HG02840 (cell line): ENCODE measurements around the gene DGKQ.
"Not testable (repeated sequence)": the region's sequence is repeated elsewhere in the genome, so short reads cannot be mapped to it uniquely, and the experiment has no call there.

ENCODE experiments used
- ATAC-seq: cut with Tn5 transposase; IDR thresholded peaks from one replicate; pipeline ENCODE4 v1.9.1; 2021; ENCODE audit warnings: mild to moderate bottlenecking, moderate library complexity, moderate number of reproducible peaks; ENCODE audit not compliant: unreplicated experiment, low FRiP score

DGKQ gene

DNA sequence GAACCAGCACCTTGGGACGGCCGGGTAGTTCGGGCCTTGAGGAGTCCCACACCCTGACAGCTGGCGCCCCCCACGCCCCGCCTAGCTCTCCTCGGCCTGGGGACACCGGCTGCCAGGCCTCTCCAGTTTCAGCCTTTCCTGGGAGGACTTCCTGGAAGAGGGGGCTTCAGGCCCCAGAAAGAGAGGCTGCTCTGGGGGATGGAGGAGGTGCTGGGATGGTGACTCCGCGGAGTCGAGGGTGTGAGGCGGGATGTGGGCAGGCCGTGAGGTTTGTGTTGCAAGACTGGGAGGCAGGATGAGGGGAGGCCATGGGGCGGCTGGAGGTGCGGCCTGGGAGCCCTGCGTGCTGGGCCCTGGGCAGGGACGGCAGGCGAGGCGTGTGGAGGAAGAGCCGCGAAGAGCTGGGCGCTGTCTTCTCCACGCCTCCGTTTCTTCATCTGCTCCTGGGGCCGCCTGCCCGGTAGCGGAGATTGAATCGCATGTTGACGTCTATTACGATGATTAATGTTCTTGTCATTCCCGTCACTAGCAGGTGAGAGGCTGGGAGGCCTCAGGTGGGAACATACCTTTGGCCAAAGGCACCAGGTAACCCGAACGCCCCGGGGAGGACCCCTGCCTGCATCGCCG lies 37.1 kb upstream of the DGKQ start:
- peak; percentile 8 for ATAC-seq

DNA sequence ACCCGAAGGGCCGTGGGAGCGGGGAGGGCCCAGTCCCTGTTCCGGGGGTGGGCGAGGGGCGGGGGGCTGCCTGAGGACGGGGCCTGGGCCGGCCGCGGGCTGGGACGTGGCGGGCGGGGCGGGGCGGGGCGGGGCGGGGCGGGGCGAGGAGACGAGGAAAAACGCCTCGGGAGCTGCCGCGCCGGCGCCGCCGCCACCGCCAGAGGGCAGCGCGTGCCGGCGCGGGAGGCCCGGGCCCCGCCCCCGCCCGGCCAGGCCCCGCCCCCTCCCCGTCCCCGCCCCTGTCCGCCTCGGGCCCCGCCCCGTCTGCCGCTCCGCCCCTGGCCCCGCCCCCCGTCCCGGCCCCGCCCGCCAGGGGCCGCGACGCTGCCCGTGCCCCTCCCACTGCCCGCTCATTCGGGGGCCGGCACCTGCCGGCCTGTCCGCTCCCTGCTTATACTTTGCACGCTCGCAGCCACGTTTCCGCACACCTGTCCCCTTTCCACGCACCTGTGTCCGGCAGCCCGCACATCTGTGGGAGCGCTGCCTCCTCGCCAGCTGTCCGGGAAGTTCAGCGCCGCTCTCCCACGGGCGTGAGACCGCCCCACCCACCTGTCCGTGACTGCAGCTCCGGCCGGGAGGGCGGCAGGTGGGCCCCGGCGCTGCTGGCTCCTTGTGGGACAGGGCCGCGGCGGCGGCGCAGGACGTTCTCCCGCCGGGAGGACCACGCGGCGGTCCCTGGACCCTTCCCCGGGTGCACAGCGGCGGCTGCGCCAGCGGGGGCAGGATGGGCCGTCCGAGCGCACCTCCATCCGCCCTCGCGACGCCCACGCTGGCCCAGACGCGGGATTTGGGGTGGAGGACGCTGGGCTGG lies 36.4 kb upstream of the DGKQ start:
- ATAC-seq, result peak; percentile 47

- peak; percentile 2 for ATAC-seq
These were observed 35.6 kb upstream of the DGKQ start for GRCh38 chr4:1008840-1009541.

- no peak for ATAC-seq
These were observed 33.5 kb upstream of the DGKQ start for GRCh38 chr4:1006856-1007255.

DNA sequence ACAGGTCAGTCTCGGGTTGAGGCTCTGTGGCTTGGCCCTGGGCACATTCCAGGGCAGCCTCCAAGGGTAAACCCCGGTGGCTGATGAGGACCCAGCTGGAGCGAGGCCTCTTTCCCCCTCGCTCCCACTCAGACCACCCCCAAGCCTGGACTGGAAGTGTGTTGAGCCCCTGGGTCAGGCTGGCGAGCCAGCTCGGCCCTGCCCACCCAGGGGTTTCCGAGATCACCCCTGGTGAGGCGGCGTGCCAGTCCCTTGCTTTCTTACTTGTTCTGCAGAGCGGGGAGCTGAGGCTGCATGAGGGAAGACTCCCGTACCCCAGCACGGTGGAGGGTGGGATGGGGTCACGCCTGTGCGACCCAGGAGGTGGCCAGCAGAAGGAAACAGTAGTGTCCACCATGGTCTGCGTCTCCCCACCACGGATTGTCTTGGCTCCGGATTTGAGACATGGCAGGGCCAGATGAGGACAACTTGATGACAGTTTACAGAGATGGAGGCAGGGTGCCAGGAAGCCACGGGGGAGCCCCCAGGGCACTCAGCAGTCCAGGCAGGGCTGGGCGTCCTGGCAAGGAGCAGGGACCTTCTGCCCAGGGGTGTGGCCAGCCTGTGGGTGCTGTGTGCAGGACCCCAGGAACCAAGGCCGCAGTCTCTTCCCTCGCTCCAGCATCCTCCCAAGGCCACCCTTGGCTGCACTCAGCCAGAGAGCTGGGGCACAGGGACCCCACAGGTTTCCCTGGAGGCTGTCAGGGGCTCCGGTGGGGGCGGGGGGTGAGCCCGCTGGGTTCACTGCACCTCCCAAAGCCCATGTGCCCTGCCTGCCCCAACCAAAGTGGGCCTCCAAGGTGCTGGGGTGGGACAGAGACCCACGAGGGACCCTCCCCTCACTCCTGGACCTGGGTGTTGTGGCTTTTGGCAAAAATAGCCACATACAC lies 31.5 kb upstream of the DGKQ start:
- no peak for ATAC-seq

DNA sequence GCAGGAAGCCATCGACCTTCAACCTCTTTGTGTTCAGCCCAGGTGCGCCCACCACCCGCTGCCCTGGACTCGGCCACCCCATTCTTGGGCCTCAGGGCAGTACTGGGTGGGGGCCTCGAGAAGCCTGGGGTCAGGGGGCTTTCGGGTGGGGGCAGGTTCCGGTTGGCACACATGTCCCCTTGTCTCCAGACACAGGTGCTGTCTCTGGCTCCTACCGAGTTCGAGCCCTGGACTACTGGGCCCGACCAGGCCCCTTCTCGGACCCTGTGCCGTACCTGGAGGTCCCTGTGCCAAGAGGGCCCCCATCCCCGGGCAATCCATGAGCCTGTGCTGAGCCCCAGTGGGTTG lies 30.7 kb upstream of the DGKQ start:
- ATAC-seq, result no peak

DNA sequence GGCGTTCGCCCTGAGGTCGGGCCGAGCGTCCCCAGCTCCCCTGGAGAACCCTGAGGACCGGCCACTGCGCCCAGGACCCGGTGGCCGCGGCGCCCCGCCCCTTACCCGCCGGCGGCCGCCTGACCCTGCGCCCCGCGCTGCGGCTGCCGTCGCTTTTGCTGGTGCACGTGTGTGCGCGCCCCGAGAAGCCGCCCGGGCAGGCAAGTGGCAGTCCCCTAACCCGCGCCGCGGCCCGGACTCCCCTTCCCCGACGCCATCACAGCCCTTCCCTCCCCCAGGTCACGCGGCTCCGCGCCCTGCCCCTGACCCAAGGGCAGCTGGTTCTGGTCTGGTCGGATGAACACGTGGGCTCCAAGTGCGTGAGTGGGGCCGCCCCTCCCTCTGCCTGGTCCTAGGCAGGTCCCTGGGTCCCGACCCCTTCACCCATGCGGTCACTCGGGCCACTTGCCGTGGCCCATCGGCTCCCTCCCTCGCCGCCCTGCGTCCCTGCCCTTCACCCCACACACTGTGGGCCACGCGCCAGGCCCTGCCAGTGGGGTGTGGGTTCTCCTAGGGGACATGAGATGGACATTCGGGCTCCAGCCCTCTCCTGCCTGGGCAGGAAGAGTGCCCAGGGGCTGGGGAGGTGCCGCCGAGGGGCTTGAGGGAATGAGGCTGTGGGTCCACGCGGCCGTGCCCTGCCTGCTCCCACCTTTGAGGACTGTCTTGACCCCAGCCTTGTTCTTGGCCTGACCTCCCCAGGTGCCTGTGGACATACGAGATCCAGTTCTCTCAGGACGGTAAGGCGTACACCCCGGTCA lies 30.1 kb upstream of the DGKQ start:
- no peak for ATAC-seq

DNA sequence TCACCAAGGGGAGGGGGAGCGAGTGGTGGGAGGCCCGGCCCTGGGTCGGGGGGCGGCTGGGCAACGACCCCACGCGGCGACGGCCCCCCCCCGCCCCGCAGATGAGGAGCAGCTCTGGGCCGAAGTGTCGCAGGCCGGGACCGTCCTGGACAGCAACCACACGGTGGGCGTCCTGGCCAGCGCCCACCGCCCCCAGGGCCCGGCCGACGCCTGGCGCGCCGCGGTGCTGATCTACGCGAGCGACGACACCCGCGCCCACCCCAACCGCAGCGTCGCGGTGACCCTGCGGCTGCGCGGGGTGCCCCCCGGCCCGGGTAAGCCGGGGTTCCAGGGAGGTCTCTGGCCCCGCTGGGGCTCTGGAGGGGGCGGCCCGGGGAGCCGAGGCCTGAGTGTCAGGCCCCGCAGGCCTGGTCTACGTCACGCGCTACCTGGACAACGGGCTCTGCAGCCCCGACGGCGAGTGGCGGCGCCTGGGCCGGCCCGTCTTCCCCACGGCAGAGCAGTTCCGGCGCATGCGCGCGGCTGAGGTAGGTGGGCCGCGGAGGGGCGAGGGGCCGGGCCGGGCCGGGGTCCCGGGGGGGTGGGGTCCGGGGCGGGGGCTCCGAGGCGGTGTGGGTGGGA lies 29.4 kb upstream of the DGKQ start:
- no peak for ATAC-seq

DNA sequence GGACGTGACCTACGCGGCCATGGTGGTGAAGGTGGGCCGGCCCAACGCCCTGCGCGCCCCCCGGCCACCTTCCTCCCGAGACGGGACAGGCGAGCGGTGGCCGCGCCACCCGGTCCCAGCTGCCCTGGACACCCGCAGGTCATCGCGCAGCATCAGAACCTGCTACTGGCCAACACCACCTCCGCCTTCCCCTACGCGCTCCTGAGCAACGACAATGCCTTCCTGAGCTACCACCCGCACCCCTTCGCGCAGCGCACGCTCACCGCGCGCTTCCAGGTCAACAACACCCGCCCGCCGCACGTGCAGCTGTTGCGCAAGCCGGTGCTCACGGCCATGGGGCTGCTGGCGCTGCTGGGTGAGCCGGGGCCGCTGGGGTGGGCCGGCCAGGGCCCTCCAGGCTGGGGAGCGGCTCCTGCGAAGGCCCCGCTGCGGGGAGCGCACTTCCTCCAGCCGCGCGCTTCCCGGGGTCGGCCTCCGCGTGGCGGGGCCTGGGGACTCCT lies 28.8 kb upstream of the DGKQ start:
- ATAC-seq, result no peak

DNA sequence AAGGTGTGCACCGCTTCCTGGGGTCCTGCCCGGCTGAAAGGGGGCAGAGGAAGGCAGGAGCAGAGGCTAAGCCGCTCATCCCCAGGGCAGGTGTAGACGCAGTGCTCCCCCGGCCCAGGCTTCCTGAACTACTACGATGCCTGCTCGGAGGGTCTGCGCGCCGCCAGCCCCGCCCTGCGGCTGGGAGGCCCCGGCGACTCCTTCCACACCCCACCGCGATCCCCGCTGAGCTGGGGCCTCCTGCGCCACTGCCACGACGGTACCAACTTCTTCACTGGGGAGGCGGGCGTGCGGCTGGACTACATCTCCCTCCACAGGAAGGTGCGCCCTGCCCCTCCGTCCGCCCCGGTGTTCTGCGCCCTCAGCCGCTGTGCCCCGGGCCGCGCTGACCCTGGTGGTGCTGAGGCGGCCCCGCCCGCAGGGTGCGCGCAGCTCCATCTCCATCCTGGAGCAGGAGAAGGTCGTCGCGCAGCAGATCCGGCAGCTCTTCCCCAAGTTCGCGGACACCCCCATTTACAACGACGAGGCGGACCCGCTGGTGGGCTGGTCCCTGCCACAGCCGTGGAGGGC lies 28.3 kb upstream of the DGKQ start:
- no peak for ATAC-seq

DNA sequence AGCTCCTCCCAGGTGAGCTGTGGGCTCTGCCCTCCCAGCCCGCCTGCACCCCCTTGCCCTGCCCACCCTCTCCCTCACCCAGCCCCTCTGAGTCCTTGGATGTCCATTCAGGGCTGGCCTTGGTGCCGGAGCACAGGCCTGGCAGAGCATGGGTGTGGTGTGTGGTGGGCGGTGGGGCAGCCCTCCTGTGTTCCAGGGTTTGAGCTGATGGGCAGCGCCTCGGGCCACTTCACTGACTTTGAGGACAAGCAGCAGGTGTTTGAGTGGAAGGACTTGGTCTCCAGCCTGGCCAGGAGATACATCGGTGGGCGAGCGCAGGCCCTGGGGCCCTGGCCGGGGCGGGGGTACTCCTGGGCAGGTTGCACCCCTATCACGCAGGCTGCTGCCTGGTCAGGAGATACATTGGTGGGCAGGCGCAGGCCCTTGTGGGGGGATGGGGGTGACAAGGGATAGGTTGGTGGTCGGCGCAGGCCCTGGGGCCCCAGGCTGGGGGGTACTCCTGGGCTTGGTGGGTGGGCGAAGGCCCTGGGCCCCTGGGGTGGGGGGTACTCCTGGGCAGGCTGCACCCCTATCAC lies 27.4 kb upstream of the DGKQ start:
- ATAC-seq, result no peak

DNA sequence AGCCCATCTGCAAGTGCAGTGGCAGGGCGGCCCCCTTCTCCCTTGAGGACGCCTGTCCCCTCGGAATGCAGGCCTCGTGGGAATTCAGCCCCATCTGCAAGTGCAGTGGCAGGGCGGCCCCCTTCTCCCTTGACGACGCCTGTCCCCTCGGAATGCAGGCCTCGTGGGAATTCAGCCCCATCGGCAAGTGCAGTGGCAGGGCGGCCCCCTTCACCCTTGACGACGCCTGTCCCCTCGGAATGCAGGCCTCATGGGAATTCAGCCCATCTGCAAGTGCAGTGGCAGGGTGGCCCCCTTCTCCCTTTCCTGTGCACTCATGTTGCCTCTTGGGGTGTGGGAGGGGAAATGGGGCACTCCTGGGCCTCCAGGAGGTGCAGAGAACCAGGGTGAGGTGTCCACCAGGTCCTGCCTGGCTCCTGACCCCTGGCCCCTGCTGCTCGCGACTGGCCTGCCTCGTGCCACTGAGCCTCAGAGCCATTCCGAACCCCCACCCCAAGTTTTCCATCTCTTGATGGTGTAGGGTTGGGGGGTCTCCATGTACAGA lies 26.6 kb upstream of the DGKQ start:
- ATAC-seq, result no peak

DNA sequence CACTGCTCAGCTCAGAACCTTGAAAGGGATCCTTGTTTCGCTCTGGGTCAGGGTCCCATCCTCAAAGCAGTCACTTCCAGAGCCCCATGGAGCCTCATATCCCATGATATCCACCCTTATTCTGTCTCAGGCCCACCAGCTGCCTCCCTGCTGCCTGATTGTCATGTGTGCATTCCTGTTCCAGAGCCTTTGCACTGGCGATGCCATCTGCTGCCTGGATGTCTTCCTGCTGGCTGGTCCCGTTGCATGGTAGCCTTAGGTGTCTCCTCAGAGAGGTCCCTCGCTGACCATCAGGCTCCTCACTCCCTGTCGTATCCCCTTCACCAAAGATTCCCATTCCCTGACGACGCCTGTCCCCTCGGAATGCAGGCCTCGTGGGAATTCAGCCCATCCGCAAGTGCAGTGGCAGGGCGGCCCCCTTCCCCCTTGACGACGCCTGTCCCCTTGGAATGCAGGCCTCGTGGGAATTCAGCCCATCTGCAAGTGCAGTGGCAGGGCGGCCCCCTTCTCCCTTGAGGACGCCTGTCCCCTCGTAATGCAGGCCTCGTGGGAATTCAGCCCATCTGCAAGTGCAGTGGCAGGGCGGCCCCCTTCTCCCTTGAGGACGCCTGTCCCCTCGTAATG lies 26.0 kb upstream of the DGKQ start:
- ATAC-seq, result not testable (repeated sequence)

DNA sequence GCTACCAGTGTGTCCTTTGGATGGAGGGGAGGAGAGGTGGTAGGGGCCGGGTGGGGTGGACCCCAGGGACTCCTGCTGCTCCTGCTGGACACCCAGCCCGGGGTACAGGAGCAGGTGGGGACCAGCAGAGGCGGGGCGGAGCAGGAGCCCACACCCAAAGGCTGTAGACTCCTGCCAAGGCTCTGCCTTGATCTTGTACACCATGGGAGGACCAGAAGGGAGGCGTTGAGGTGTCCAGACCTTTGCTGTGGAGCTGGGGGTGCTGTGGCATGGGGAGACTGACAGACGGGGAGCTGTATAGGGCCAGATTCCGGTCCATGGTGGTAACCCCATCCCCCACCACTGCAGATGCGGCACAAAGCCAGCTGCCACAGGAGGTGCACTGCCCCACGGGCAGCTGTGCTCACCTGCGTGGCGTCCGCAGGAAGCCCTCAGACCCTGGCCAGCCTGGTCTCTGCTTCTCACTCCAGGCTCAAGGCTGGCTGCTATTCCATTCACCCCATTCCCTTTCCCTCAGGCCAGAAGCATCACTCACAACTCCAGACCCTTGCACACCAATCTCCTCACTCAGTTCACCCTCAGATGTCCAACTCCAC lies 24.8 kb upstream of the DGKQ start:
- no peak for ATAC-seq

DNA sequence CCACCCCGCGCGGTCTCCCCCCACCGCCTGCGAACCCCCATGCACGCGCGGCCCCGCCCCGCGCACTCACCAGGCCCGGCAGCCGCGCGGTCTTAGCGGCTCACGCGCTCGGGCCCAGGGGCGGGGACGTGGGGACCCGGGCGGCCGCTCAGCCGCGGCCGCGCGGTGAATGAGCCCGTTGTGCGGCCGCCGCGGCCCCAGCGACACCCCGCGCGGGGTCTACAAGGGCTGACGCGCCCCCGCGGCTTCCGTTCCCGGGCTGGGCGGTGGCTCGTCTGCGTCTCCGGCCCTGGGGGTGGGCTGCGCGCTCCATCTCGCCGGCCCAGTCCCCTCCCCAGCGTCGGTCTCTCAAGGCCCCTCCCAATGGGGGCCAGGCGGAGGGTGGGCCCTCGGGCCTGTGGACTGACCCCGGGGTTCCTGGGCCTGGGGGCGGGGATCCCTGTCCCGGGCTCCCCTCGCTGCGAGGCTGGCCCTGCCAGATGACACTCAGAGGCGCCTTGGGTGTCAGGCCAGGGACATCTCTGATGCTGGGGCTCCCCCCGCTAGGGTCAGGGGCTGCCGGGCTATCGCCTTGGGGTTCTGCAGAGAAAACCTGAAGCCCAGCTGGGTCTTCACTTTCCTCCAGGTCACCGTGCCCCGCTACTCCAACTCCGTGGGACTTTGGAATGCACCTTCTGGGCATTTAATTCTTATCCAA lies 24.2 kb upstream of the DGKQ start:
- no peak for ATAC-seq

DNA sequence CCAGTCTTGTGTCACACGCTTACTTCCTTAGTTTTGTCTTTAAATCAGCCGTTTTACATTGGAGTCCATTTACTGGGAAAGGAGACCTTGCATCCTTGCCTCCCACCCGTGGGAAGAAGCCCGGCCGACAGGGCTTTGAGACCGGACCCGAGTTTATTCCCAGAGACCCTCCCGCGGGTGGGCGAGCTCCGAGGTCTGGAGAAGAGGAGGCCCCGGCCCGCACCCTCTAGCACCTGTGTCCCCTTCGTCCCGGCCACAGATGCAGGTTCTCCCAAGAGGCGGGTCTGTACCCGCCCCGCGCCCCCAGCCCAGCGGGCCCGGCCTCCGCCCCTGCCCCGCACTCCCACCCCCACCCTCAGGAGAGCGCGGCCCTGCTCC lies 23.6 kb upstream of the DGKQ start:
- ATAC-seq, result no peak
